Measurements from ENCODE around the gene RASGRP3. TPM values are rescaled to one million over a fixed set of nuclear protein-coding genes. Genes with fewer than 3 reads are reported as not detected.

Gene RASGRP3
- total and polyA plus RNA-seq, 9 of the 15 experiments (the other 6 are each of a cell fraction or from before 2014, with no cell fraction given): 0.18 to 1.7 (median 1.2) TPM

DNA sequence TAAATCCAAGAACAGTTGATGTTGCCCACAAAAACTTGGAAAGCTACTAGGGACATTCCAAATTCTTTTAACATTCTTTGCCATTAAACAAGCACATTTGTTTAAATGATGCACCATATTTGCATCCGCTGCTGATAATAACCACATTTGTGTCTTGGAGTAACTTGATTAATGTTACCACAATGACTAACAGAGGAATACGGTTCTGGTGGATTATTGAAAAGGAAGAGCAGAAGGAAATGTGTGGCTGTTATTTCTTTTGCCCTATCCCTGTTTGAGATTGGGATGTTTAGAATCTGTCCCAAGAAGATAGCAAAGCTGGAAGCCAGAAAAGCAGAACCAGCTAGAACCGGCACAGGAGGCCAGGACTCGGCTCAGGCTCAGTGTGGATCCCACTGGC lies 39.2 kb upstream of the RASGRP3 start (continued):
- TF ChIP-seq, protein P1, sequence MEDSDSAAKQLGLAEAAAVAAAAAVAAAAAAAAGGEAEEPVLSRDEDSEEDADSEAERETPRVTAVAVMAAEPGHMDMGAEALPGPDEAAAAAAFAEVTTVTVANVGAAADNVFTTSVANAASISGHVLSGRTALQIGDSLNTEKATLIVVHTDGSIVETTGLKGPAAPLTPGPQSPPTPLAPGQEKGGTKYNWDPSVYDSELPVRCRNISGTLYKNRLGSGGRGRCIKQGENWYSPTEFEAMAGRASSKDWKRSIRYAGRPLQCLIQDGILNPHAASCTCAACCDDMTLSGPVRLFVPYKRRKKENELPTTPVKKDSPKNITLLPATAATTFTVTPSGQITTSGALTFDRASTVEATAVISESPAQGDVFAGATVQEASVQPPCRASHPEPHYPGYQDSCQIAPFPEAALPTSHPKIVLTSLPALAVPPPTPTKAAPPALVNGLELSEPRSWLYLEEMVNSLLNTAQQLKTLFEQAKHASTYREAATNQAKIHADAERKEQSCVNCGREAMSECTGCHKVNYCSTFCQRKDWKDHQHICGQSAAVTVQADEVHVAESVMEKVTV (CRISPR knock-in tag; IDR thresholded peaks at IDR 0.05): no peak
- TF ChIP-seq PRPF4 (IDR thresholded peaks at IDR 0.05; ENCODE audit: insufficient read depth, low read depth, low read length, poor library complexity, severe bottlenecking): no peak
- TF ChIP-seq RBBP5 (IDR thresholded peaks at IDR 0.05; ENCODE audit: borderline replicate concordance, insufficient read depth, low read length, poor library complexity, severe bottlenecking): no peak
- TF ChIP-seq ZNF280A (IDR thresholded peaks at IDR 0.05; ENCODE audit: low read depth, partially characterized antibody): no peak
- TF ChIP-seq ZNF395 (CRISPR knock-in tag; IDR thresholded peaks at IDR 0.05): 0 out of 2 replicates have a peak, but pooled peaks have one; percentile 29
- peak; percentile 87 for TF ChIP-seq MEIS2 (IDR thresholded peaks at IDR 0.05; ENCODE audit: partially characterized antibody)
- TF ChIP-seq STAT5A (IDR thresholded peaks at IDR 0.05; ENCODE audit: borderline replicate concordance, low read length): 0 out of 2 replicates have a peak, but pooled peaks have one; percentile 21
- TF ChIP-seq ZNF586 (CRISPR knock-in tag; conservative IDR thresholded peaks at IDR 0.05): no peak
- no peak for TF ChIP-seq E4F1 (CRISPR knock-in tag; IDR thresholded peaks at IDR 0.05; ENCODE audit: borderline replicate concordance)
- TF ChIP-seq CHAMP1 (IDR thresholded peaks at IDR 0.05): peak; percentile 28; the same call in 1 of the 2 replicates
- 0 out of 2 replicates have a peak, but pooled peaks have one; percentile 21 for TF ChIP-seq ZKSCAN8 (CRISPR knock-in tag; IDR thresholded peaks at IDR 0.05)
- no peak for TF ChIP-seq PBX2 (CRISPR knock-in tag; IDR thresholded peaks at IDR 0.05; ENCODE audit: low read depth)
- 0 out of 2 replicates have a peak, but pooled peaks have one; percentile 38 for TF ChIP-seq PBX2 (tag; conservative IDR thresholded peaks at IDR 0.05; ENCODE audit: low read depth)

All from K562 (cell line).